Endothelial cell of umbilical vein (primary cell): ENCODE measurements around the gene RYR3. TPM values are rescaled to one million over a fixed set of nuclear protein-coding genes. Genes with fewer than 3 reads are reported as not detected.

ENCODE experiments used
- Bru-seq: library from RNA; stranded (reverse); fragments of 400-500 nt; gene quantifications from one replicate; lab custom pipeline; 2021; lab: Mats Ljungman, UMichigan
- BruChase-seq, 2 experiments: library from RNA; stranded (reverse); fragments of 400-500 nt; gene quantifications; one replicate each; lab custom pipeline; 2021; lab: Mats Ljungman, UMichigan
- BruUV-seq: library from RNA; stranded (reverse); fragments of 400-500 nt; replicated peaks from 2 replicates; lab custom pipeline; 2021; lab: Mats Ljungman, UMichigan
- CTCF ChIA-PET: fragments of 300-600, 350-600 bp; sonication (Branson Sonifier 250); formaldehyde crosslinking; loops from one replicate; lab custom pipeline; 2021; ENCODE audit warnings: antibody characterized with exemption, inconsistent platforms; lab: Charles Lee
- POLR2A ChIA-PET: fragments of 300-600, 350-600 bp; sonication (Branson Sonifier 250); formaldehyde crosslinking; loops from one replicate; lab custom pipeline; 2021; ENCODE audit warnings: antibody characterized with exemption, inconsistent platforms; lab: Charles Lee
- DNase-seq: peaks from one replicate; pipeline ENCODE4 v3.0.0-alpha.2; 2011; ENCODE audit warnings: low read depth, low spot score
- FAIRE-seq: peaks from 2 replicates; lab custom pipeline; 2011; peaks lifted over from hg19 to GRCh38; lab: Jason Lieb, UNC
- H2AFZ ChIP-seq: 2 replicates; pipeline ENCODE4 v1.6.0; 2012; ENCODE audit warnings: low read depth, low read length, control low read depth, inconsistent platforms
- H3K27ac ChIP-seq: 2 replicates; pipeline ENCODE4 v1.5.1; 2011; ENCODE audit warnings: low read depth, mild to moderate bottlenecking, control low read depth, low read length, moderate library complexity; ENCODE audit not compliant: insufficient read depth
- H3K27me3 ChIP-seq, 2 experiments: 2 replicates each; pipeline versions ENCODE4 v1.6.0 to v1.6.1; 2011; ENCODE audit warnings: low read length in 2 of 2, mixed read lengths in 1 of 2; ENCODE audit not compliant: control insufficient read depth in 2 of 2, insufficient read depth in 2 of 2
- H3K36me3 ChIP-seq, 2 experiments: 2 replicates in 1 of 2; 3 replicates in 1 of 2; pipeline ENCODE4 v1.5.1; 2011; ENCODE audit warnings: low read length in 2 of 2, mild to moderate bottlenecking in 1 of 2, moderate library complexity in 1 of 2; ENCODE audit not compliant: control insufficient read depth in 2 of 2, insufficient read depth in 2 of 2; ENCODE audit errors: extremely low read depth in 1 of 2
- H3K4me1 ChIP-seq: 3 replicates; pipeline ENCODE4 v1.5.1; 2011; ENCODE audit warnings: mild to moderate bottlenecking, low read length; ENCODE audit not compliant: control insufficient read depth, insufficient read depth; ENCODE audit errors: extremely low read depth
- H3K4me2 ChIP-seq: 2 replicates; pipeline ENCODE4 v1.6.1; 2011; ENCODE audit warnings: low read length, control low read depth, mixed read lengths; ENCODE audit not compliant: insufficient read depth
- H3K4me3 ChIP-seq, 3 experiments: fragments of 200-600 bp in 1 of 3; sonication (generic), shearing (Covaris generic) in 1 of 3; replicated peaks in 1 of 3; 2 replicates each; pipeline ENCODE4 v1.5.1; 2011 to 2016; ENCODE audit warnings: control low read depth in 3 of 3, low read length in 3 of 3, mild to moderate bottlenecking in 2 of 3, inconsistent platforms in 1 of 3, low read depth in 1 of 3, moderate library complexity in 1 of 3; ENCODE audit not compliant: insufficient read depth in 1 of 3
- H3K79me2 ChIP-seq: 2 replicates; pipeline ENCODE4 v1.6.0; 2012; ENCODE audit warnings: low read length, inconsistent platforms; ENCODE audit not compliant: control insufficient read depth, insufficient read depth
- H3K9ac ChIP-seq: replicated peaks from 2 replicates; pipeline ENCODE3; 2011; ENCODE audit warnings: low read length, control low read depth; ENCODE audit not compliant: insufficient read depth; ENCODE audit errors: extremely low read depth
- H3K9me1 ChIP-seq: replicated peaks from 3 replicates; pipeline ENCODE4 v1.6.0; 2011; ENCODE audit warnings: mild to moderate bottlenecking, low read length; ENCODE audit not compliant: control insufficient read depth, insufficient read depth; ENCODE audit errors: extremely low read depth
- H3K9me3 ChIP-seq: replicated peaks from 2 replicates; pipeline ENCODE4 v1.5.1; 2012; ENCODE audit warnings: low read length, inconsistent platforms; ENCODE audit not compliant: control insufficient read depth, insufficient read depth
- H4K20me1 ChIP-seq: replicated peaks from 2 replicates; pipeline ENCODE3; 2011; ENCODE audit warnings: mild to moderate bottlenecking, low read length; ENCODE audit not compliant: control insufficient read depth, insufficient read depth; ENCODE audit errors: extremely low read depth
- EZH2 ChIP-seq: IDR thresholded peaks from 2 replicates; pipeline ENCODE4 v1.6.1; 2012; ENCODE audit warnings: borderline replicate concordance, low read depth, mild to moderate bottlenecking, moderate library complexity, low read length, inconsistent platforms; ENCODE audit not compliant: severe bottlenecking
- FOS ChIP-seq: IDR thresholded peaks from 2 replicates; pipeline ENCODE4 v1.6.1; 2011; ENCODE audit warnings: mild to moderate bottlenecking, low read length, moderate library complexity, borderline replicate concordance; ENCODE audit not compliant: insufficient read depth
- GATA2 ChIP-seq: IDR thresholded peaks from 2 replicates; pipeline ENCODE4 v1.7.0; 2011; ENCODE audit warnings: low read depth, mild to moderate bottlenecking, moderate library complexity, mixed read lengths, low read length; ENCODE audit not compliant: insufficient read length, insufficient read depth
- JUN ChIP-seq: IDR thresholded peaks from 2 replicates; pipeline ENCODE4 v1.6.1; 2011; ENCODE audit warnings: borderline replicate concordance, low read depth; ENCODE audit not compliant: insufficient read length, insufficient read depth
- MYC ChIP-seq: IDR thresholded peaks from one replicate; pipeline ENCODE4 v1.6.1; 2011; ENCODE audit warnings: mild to moderate bottlenecking, low read depth, low read length
- POLR2A ChIP-seq: IDR thresholded peaks from 2 replicates; pipeline ENCODE4 v1.6.1; 2012; ENCODE audit warnings: low read depth, mild to moderate bottlenecking, control low read depth, low read length
- POLR2AphosphoS5 ChIP-seq: IDR thresholded peaks from 2 replicates; pipeline ENCODE4 v1.6.1; 2012; ENCODE audit warnings: low read depth, mild to moderate bottlenecking, control low read depth, low read length, moderate library complexity; ENCODE audit not compliant: insufficient read depth
- dilution Hi-C: fragments of 300-500 bp; cut with MboI; formaldehyde crosslinking; loops from one replicate; pipeline ENCODE4 v1.15.0; 2019; ENCODE audit warnings: low sequenced_read_pairs; ENCODE audit not compliant: extremely low pct_ligation_motif_present
- intact Hi-C: fragments of 100-400 bp; cut with micrococcal nuclease; formaldehyde crosslinking; loops from one replicate; pipeline ENCODE4 v1.10.0; 2022
- long read RNA-seq: library from polyadenylated mRNA; stranded (forward); transcript quantifications from one replicate; pipeline ENCODE4 v2.0.0, GENCODE V29; 2021
- polyA minus RNA-seq, 3 experiments: library from RNA; depleted of rRNA, polyadenylated mRNA; stranded (reverse); fragments of >200 nt; gene quantifications; 1 replicate in 1 of 3; 2 replicates in 2 of 3; pipeline ENCODE4 v1.2.3, GENCODE V29; 2011
- polyA plus RNA-seq, 4 experiments: library from polyadenylated mRNA; depleted of rRNA in 3 of 4; stranded (reverse) in 3 of 4; unstranded in 1 of 4; fragments of >200 nt; gene quantifications; 2 replicates each; pipeline versions ENCODE4 v1.2.1 to v1.2.3, GENCODE V29; 2011 to 2012; ENCODE audit warnings: missing spikeins in 1 of 4
- total RNA-seq: library from RNA; stranded (reverse); gene quantifications from 2 replicates; pipeline ENCODE4 v1.2.3, GENCODE V29; 2021
- TF ChIP-seq, protein P1 (sequence below), 2 donors: IDR thresholded peaks; 1 replicate in 1 of 2; 2 replicates in 1 of 2; pipeline ENCODE4 v1.5.1; 2011; ENCODE audit warnings: low read length in 2 of 2, mild to moderate bottlenecking in 2 of 2, moderate library complexity in 2 of 2, control low read depth in 1 of 2, inconsistent platforms in 1 of 2, low read depth in 1 of 2; ENCODE audit not compliant: insufficient read depth in 1 of 2; ENCODE audit errors: extremely low read depth in 1 of 2
- TF ChIP-seq, protein P2 (sequence below): IDR thresholded peaks from 2 replicates; pipeline ENCODE4 v1.6.1; 2011; ENCODE audit not compliant: insufficient read depth, insufficient read length

Gene RYR3
- total RNA-seq, result not detected in 2 replicates
- not detected in 2 replicates for polyA plus RNA-seq
- polyA plus RNA-seq (2011; cell fraction: cytosol; rRNA removed), result 0.04 TPM in 1 of 2 replicates, not detected in the other
- polyA plus RNA-seq (2011; cell fraction: nucleus; rRNA removed), result 0.01 TPM in 1 of 2 replicates, not detected in the other
- polyA plus RNA-seq (2012), result 0.37 and 0.63 TPM in 2 replicates
- 0.02 TPM in 1 of 2 replicates, not detected in the other for polyA minus RNA-seq
- polyA minus RNA-seq (2011; cell fraction: cytosol; rRNA and poly(A)+ RNA removed), result not detected
- 0.10 TPM in 1 of 2 replicates, not detected in the other for polyA minus RNA-seq (2011; cell fraction: nucleus; rRNA and poly(A)+ RNA removed)
- percentile 4 among the genes with signal in this experiment for Bru-seq, nascent RNA
- BruChase-seq, experiment 1, labeled RNA remaining after a 6-hour chase, result percentile 1 among the genes with signal in this experiment
- BruChase-seq, experiment 2, labeled RNA remaining after a 2-hour chase, result percentile 1 among the genes with signal in this experiment
- long read RNA-seq, result 0 reads

DNA sequence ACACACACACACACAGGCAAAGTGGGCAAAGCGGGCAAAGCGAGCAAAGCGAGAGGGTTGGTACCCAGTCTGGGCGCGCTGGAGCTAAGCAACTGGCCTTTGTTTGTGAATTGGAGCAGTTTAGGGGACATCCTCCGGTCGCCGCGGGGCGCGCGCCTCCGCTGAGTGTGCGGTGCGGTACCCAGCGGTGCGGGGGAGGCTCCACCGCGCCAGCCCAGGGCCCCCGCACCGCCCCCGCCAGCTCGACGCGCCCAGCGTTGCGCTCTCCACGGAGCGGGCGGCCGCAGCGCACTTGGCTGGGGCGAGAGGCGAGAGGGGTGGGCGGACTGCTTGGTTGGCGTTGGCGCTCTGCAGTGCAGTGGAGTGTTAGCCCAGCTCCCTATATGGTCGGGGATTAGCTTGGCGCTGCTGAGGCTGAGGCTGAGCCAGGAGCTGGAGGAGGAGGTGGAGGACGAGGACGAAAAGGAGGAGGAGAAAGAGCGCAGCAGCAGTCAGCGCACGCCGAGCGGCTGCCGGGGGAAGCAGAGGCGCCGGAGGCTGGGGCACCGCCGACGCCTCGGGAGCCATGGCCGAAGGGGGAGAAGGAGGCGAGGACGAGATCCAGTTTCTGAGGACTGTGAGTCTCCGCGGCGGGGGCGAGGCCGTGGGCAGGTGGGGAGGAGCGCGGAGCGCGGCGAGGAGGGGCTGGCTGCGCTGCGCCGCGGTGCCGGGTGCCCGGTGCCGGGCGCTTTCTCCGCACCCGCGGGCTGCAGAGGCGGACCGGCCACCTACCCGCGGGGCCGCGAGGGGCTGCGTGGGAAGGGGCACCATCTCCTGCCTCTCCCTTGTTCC is at the start of gene RYR3:
Gene RYR3, plus strand, starts transcription at position 487 of the 831 bp plus-strand sequence. Its CDS starts 79 bp downstream, at position 566.
- Histone ChIP-seq H3K4me3 (no peak within 1 kb of the TSS), H3K4me1 (no peaks in the 10 kb centered on the region), H3K9me1 (no peaks in the 10 kb centered on the region), H3K4me2 (no peak within 1 kb of the TSS), H4K20me1 (no peaks in the 10 kb centered on the region), H3K27ac (no peak within 1 kb of the TSS), H3K36me3 (no peaks in the 10 kb centered on the region), H3K9me3 (no peaks in the 10 kb centered on the region), H3K79me2 (no peaks in the 10 kb centered on the region), H3K9ac (no peak within 1 kb of the TSS), H3K27me3 (peaks cover 22 to 35% of the 10 kb centered on the region in 2 experiments), H2AFZ (no peak within 1 kb of the TSS)
- no peak for FAIRE-seq
- BruUV-seq, result no TSS peak
- no peak for DNase-seq
- ChIA-PET CTCF (interaction anchor here (1.5 to 3.8 kb wide), 5 partner anchors 18 to 427 kb away, joined by 5 to 24 read pairs (median 8); no protein-coding TSS in a partner anchor), POLR2A (no interaction called here)
- dilution Hi-C loops (no loop called here), intact Hi-C loops (no loop called here)
- TF ChIP-seq, protein P1, sequence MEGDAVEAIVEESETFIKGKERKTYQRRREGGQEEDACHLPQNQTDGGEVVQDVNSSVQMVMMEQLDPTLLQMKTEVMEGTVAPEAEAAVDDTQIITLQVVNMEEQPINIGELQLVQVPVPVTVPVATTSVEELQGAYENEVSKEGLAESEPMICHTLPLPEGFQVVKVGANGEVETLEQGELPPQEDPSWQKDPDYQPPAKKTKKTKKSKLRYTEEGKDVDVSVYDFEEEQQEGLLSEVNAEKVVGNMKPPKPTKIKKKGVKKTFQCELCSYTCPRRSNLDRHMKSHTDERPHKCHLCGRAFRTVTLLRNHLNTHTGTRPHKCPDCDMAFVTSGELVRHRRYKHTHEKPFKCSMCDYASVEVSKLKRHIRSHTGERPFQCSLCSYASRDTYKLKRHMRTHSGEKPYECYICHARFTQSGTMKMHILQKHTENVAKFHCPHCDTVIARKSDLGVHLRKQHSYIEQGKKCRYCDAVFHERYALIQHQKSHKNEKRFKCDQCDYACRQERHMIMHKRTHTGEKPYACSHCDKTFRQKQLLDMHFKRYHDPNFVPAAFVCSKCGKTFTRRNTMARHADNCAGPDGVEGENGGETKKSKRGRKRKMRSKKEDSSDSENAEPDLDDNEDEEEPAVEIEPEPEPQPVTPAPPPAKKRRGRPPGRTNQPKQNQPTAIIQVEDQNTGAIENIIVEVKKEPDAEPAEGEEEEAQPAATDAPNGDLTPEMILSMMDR (IDR thresholded peaks at IDR 0.05; ENCODE audit: extremely low read depth in 1 of 2, insufficient read depth in 1 of 2, low read depth in 1 of 2, low read length in 2 of 2), result no peak
- TF ChIP-seq POLR2A, result no peak
- no peak for TF ChIP-seq JUN
- TF ChIP-seq POLR2AphosphoS5, result no peak
- TF ChIP-seq FOS, result no peak
- TF ChIP-seq EZH2, result no peak
- TF ChIP-seq, protein P2, sequence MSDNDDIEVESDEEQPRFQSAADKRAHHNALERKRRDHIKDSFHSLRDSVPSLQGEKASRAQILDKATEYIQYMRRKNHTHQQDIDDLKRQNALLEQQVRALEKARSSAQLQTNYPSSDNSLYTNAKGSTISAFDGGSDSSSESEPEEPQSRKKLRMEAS, result no peak
- TF ChIP-seq MYC, result no peak
- TF ChIP-seq GATA2, result no peak
